Activated T-cell treated with anti-CD3 and anti-CD28 coated beads for 24 hours (primary cell): ENCODE measurements around the gene PRKCQ.
A peak's percentile ranks its signal among the peaks of the same experiment; 100 is the strongest.
"Not testable (repeated sequence)": the region's sequence is repeated elsewhere in the genome, so short reads cannot be mapped to it uniquely, and the experiment has no call there.

Experiments used
- DNase-seq: peaks from one replicate; pipeline ENCODE4 v3.0.0-alpha.2; 2020; ENCODE audit warnings: low read depth

The PRKCQ gene

DNA sequence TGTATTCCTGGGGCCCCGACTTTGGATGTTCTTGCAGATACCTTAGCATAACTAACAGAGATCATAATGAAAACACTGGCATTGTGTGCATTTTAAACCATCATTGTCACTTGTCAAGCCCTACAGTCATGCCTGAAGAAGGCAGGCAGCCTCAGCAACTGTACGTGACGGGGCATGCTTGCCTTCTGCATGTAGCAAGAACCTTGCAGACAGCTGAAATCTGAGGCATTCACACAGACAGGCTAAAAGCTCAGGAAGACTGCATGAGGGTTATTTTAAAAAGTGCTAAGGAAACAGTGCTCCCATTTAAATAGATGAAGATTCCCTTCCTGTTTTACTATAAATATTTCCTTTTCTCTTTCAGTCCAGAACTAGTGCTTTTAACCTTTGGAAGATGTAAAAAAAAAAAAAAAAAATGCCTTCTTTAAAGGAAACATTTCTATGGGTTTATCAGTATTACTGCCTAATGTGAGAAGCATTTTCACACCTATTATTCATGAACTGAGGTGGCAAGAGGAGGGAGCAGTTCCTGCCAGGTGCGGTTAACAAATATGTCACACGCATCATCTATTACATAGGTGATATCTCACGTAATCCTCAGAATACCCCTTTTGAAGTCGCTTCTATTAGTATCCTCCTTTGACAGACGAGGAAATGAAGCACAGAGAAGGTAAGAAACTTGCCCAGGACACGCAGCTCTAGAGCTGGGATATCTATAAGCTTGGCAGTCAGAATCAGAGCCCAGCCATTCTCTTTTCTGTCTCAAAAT lies 88.1 kb downstream of the PRKCQ start:
- DNase-seq, result no peak

DNA sequence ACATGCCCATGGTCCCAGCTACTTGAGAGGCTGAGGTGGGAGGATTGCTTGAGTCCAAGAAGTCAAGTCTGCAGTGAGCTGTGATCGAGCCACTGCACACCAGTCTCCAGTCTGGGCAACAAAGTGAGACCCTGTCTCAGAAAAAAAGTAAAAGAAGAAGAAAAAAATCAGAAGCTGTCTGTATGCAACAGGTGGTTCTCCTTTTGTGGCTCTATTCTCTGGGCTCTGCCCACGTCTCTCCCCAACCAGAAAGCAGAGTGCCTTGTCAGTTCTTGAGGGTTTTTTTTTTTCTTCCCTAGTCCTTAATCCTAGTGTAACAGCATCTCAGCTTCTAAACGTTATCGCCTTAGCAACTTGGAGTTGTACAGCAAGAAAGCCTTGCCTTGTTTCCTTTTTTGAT lies 89.5 kb downstream of the PRKCQ start:
- no peak for DNase-seq

DNA sequence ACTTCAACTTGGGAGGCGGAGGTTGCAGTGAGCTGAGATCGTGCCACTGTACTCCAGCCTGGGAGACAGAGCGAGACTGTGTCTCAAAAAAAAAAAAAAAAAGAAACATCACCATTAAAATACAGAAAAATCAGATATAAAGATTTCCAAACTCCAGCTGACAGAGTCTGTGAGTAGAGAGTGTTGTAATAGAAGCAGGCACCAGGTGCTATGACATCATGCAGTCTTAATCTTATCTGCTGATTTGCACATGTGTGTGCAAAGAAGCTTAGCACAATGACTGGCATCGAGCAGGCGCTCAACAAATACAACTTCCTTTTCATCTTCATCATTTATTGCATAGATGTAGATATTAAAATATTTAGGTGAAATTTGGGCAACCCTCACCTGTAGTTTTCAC lies 92.2 kb downstream of the PRKCQ start:
- DNase-seq, result no peak

DNA sequence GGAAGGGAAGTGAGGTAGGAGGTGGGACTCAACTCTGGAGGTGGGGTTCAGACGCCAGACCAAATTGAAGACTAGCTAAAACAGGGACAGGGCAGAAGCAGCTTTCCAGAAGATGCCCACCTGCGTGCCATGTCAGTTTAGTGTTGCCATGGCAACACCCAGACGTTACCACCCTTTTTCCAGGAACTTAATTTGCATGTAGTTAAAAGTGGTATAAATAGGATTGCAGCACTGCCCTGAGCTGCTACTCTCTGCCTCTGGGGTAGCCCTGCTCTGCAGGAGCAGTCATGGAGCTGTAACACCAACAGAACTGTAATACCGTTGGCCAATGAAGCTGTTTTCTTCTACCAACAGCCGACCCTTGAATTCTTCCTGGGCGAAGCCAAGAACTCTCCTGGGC lies 93.8 kb downstream of the PRKCQ start:
- no peak for DNase-seq

DNA sequence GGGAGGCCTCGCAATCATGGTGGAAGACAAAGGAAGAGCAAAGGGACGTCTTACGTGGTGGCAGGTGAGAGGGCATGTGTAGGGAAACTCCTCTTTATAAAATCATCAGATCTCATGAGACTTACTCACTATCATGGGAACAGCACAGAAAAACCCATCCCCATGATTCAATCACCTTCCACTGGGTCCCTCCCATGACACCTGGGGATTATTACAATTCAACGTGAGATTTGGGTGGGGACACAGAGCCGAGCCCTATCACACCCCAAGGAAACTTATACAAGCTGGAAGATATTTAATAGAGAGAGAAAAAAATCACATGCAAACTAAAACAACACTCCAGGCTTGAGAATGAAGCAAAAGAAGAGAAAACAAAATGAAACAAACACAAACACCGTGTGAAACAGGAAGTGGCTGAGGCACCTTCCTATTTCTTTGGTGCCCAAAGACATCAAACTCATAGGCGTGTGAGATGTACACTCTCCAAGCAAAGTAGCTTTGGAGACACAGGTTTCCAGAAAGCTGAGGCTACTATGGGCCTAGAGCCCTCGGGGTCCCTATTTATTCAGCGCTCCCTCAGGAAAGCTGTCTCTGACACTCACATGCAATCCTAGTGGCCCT lies 97.2 kb downstream of the PRKCQ start:
- no peak for DNase-seq

DNA sequence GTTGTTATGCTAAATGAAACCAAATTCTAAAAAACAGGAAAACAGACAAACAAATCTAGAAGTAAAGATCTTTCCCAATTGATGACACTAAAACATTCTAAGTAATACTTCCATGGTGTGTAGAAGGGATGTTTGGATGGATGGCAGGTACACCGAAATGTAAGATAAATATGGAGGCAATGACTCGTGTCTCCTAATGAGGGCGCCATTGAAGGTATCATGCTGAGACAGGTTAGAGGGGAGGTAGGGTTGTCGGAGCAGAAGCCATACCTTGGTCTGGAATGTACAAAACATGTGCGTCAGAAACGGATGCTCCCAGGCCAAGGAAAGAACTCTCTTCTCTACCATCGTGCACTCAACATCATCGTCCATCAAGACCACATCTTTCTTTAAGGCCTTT lies 101.4 kb downstream of the PRKCQ start:
- no peak for DNase-seq

DNA sequence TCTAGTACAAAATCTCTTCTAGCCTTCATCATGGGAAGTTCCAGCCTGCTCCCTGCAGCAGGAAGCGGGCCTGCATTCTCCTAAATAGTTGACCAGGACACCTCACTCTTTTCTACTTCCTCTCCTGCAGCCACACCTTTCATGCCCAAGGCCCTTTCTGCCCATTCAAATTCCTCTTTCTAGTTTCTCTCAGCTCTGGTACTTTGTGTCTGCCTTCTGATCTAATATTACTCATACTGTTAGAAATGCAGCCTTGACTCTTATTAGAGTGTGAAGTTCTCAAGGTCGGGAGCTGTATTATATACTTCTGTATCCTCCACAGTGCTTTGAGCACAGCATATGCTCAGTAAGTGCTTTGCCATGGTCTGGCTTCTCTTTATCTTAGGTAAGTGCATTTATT lies 103.1 kb downstream of the PRKCQ start:
- DNase-seq, result no peak

DNA sequence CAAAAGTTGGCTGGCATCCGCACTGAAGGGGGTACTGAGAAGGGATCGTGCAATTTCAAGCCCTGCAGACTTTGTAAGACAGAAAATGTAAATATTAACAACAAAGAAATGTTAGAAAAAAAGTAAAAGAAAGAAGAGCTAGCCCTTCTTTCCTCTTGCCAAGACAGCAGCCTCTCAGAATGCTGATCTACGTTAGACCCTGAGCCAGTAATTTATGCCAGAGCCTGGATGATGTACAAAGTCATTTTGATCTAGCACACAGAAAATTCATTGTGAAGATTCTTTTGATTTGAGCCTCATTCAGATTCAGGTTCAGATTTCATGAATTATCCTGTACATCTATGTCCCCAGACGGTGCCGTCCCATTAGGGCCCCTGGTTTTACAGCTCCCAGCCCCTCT lies 105.2 kb downstream of the PRKCQ start:
- no peak for DNase-seq

DNA sequence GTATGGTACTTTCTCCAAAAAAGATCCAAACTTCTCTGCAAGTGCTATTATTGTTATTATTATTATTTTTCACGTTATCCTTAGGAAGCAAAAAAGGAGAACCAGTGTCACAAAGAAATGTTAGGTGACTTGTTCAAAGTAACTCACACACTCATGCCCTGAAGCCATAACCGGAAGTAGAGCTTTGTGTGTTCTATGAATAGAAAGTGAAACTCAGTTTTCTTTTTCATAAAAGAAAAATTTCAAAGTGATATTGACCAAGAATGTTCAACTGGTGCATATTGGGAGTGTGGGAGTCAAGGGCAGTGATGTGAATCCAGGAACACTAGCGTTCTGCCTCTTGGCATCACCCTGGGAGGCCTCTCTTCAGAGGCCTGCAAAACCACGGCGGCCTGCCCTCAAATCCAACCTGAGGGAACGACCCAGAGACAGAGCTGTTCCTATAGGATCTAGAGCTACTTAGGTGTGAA lies 106.1 kb downstream of the PRKCQ start:
- DNase-seq, result no peak

DNA sequence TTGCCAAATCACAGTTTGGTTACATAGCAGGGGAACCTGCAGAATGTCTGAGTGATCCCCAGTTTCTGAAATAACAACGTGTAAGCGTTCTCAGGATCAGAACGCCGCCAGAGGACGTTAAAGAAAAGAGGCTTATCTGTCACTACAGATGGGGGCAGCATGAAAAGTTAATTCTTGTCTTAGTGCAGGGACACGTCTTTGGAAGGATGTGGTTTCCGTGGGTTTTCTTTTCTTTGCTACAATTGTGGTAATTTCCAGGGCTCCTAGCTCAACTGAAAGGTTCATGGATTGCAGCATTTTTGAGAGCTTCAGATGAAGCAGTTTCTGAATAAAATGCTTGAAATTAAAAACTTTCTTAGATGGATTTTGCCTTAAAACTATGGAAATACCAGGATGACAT lies 106.6 kb downstream of the PRKCQ start:
- DNase-seq, result peak; percentile 44

DNA sequence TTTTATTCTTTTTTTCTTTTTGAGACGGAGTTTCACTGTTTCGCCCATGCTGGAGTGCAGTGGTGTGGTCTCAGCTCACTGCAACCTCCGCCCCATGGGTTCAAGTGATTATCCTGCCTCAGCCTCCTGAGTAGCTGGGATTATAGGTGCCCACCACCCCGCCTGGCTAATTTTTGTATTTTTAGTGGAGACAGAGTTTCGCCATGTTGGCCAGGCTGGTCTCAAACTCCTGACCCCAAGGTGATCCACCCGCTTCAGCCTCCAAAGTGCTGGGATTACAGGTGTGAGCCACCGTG lies 107.4 kb downstream of the PRKCQ start:
- DNase-seq, result not testable (repeated sequence)

DNA sequence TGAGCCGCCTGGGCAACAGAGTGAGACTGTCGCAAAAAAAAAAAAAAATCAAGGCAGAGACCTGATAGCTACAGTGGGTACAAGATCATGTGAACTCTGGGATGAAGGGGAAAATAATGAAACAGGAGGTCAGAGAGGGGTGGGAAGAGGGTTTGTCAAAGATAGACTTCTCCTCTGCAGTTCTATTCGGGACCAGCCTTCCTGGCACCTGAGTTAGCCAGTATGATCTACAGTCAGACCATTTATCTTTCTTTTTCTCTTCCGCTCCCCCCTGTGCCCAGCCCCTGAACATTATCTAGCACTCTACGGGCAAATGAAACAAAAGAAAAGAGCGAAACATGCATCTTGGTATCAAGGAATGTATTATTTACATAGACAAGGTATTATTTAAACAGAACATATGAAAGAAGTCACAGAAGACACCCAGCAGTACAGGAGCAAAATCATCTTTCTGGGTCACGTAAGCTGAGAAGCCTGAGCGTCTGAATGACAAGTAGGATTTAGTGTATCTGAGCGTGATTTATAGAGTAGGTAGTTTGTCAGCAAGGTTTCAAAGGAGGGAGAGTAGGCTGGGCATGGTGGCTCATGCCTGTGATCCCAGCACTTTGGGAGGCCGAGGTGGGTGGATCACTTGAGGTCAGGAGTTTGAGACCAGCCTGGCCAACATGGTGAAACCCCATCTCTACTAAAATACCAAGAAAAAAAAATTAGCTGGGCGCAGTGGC lies 109.0 kb downstream of the PRKCQ start:
- no peak for DNase-seq

DNA sequence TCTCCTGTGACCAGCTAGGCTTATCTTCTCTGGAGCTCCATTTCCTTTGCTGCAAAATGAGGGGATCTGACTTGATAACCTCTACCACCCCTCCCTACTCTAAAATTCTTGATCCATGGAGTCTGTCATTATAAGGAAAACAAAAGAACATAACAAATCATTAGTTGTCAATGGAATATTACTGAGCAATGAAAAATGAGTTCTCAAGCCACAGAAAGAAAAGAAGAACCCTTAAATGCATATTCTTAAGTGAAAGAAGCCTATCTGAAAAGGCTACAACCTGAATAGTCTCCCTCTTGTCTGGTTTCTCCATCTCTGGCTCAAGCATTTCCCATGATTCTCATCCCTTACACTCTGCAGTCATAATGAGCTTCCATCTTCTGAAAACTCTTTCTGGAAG lies 110.4 kb downstream of the PRKCQ start:
- DNase-seq, result no peak

DNA sequence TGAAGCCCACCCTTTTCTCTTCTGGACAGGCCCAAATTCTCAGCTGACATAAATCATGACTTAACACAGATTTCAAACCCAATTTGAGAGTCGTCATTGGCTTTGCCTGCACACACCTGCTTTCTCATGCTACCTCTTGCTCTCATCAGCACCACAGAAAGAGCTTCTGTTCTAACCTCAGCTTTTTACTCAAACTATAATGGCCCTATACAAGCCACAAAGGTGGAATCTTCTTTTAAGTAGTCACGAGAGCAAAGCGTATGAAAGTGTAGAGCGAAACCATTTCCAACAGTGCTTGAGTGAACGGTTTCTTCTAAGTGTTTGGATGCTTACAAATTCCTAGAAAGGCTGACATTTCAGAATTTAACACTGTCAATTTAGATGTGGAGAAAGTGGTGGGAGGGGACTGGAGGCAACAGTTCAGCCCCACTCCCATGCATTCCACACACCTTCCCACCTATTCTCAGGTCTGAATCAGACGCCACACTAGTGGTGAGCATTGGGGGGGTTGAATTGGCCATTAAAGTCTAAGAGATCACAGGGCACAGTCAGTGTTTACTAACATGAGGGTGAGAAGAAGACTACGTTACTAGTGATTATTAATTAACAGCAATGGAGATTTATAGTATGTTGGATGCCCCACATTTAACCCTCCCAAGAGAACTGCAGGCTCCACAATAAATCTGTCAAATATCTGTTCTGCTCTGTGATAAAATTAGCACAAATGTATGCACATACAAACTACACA lies 114.0 kb downstream of the PRKCQ start:
- peak; percentile 32 for DNase-seq

DNA sequence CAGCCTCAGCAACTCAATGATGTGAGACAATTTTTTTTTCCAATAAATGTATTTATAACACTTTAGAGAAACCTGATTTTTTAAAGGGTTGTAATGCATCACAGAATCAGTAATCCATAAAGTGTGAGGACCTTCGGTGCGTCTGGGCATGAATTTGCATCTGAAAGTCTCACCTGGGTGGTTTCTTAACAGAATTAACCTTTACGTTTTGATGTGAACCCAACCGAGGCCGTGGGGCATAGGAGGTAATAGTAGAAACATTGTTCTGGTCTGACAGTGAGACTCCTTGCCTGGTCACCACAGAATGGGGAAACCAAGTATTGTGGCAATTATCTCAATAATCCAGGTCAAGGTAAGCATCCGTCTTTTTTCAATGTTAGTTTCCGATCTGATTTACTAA lies 114.6 kb downstream of the PRKCQ start:
- DNase-seq, result no peak

DNA sequence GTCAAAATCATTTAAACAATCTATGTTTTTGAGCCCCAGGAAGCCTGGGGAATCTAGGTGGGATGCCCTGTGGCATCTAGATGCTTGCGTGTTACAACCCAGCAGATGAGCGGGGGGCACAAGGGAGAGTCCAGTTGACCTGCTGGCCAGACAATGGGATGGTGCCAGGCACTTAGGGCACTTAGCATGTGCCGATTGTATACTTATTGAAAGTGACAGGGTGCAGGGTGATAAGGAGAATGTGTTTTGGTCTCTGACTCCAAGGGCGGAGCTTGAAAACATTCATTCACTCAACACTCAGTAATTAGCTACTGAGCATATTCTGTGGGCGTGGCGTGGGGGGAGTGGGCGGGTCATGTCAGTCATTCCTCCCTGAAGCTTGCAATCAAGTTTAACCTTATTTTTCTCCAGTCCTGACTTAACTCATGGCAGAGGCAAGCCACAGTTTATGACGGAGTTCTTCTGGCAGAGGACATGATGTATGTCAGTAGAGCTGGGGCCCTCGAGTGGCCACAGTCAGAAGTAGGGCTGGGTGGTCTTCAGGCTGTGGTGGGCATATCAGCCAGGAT lies 115.1 kb downstream of the PRKCQ start:
- DNase-seq, result no peak

DNA sequence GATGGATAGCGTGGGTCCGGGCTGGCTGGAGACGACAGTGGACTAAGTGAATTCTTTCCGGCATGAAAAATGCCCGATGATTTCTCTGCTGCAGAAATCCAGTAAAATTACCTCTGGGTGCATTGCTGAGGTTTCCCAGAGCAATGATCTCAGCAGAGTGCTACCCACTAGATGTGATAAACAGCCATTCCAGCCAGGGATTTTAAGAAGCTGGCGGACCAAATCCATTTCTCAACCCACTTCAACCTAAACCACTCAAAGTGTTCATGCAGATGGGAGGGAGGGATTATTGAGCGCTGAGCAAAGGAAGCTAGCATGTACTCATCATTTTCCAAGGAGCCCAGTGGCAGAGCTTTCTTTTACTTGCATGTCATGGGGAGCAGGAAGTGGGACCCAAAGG lies 116.7 kb downstream of the PRKCQ start:
- no peak for DNase-seq

DNA sequence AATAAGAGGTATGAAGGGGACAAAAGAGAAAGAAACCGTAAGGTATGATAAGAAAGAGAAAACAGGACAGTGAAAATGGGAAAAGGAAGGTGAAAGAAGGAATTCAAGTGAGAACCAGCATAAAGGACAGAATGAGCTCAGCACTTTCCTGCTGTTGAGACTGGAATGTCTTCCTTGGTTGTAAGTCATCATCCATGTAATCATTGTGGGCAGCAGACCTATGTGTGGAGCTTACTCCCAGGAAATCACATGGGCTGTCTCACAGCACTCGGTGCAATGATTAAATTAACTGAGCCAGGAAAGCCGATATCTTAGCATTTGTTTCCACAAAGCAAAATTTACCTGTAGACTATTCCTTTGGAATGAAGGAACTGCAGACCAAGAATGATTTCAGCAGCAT lies 118.1 kb downstream of the PRKCQ start:
- DNase-seq, result no peak

DNA sequence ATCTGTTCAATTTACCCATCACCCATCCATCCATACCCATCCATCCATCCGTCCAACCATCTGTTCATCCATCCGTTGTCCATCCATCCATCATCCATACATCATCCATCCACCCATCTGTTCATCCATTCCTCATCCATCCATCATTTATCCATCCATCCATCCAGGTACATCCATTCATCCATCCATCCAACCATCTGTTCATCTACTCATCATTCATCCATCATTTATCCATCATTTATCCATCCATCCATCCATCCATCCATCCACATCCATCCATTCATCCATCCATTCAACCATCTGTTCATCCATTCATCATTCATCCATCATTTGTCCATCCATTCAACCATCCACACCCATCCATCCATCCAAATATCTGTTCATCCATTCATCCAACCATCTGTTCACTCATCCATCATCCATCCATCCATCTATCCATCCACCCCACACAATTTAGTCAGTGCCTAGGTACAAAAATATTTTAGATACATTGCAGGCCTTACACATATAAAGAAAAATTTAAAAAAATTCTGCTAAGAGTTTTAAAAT lies 119.1 kb downstream of the PRKCQ start:
- no peak for DNase-seq

DNA sequence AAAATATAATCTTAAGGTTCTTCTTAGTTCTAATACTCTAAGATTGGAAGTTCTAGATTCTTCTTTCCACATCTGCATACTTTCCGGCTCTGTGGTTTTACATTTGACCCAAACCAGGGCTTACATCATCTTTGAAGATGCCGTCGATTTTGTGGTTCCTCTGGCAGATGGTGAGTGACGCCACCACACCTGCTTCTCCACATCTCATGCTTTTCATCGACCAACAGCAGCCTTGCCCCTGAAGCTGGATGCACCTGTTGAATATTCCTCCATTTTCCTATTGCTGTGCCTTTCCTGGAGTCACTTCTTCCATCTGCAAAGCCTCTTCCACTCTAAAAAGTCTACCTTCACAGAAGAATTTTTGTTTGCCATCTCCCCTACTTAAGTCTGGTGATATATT lies 121.3 kb downstream of the PRKCQ start:
- no peak for DNase-seq

DNA sequence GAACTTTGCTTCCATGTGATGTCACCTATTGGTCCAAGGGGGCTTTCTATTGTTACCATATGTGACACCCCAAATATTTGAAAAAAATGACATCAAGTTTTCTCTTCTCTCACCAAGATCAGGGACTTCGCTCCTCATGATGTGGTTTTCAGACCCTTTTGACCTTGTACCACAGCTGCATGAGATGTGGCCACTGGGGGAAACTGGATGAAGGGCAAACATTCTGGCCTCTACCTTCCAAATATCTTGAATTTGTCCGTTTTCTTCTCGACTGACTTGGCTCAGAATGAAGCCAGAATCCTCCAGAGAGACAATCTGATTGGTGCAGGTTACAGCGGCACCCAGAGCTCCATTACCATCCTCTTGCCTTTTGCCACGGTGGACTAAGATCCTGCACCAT lies 122.7 kb downstream of the PRKCQ start:
- no peak for DNase-seq

DNA sequence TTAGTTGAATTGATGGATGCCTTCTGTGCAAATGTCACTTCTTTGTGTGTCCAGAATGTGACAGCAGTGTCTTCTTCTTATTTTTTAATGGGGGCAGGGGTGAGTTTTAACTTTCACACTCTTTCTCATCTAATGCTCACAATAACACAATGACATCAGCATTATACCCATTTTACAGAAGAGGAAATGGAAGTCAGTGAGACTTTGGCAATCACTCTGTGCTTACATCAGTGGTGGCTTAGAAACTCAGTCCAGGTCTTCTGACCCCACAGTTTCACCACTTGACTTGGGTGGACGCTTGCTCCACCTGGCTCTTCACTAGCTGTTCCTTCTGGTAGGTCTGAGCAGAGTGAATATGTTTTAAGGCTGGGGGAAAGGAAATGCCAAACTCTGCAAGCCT lies 124.0 kb downstream of the PRKCQ start:
- DNase-seq, result no peak
